ENCODE data around the gene TDRD3. TPM values are rescaled to one million over a fixed set of nuclear protein-coding genes. Genes with fewer than 3 reads are reported as not detected.

Gene TDRD3
- total and polyA plus RNA-seq, 2 experiments from 2014 or later: 13.1 to 13.3 TPM

GRCh38 chr13:60572003-60572798, 175.2 kb downstream of the TDRD3 start (continued):
- TF ChIP-seq ZNF462 (CRISPR knock-in tag; IDR thresholded peaks at IDR 0.05) (peak; percentile 95), STAT1 (IDR thresholded peaks at IDR 0.05; ENCODE audit: unreplicated experiment) (no peak), CTCF (conservative IDR thresholded peaks at IDR 0.05; ENCODE audit: low read depth in 2 of 2) (no peak)

- DNase-seq (ENCODE audit: low spot score) (peak; percentile 54), ATAC-seq (peak; percentile 89)
- Mint-ChIP-seq H3K27ac (peak overlapping the region; percentile 93), H3K9me3 (peaks cover 15% of the 10 kb centered on the region), H3K4me1 (peaks cover 35% of the 10 kb centered on the region), H3K4me3 (no peak overlapping the region), H3K27me3 (ENCODE audit: insufficient read depth, low read depth, poor library complexity) (peaks cover 8% of the 10 kb centered on the region), H3K36me3 (ENCODE audit: low read depth) (peaks cover 29% of the 10 kb centered on the region)
- Histone ChIP-seq H3K4me3 (no peak overlapping the region), H4K20me1 (replicated peaks; ENCODE audit: insufficient read depth) (no peaks in the 10 kb centered on the region), H3K4me2 (no peak overlapping the region), H2AFZ (no peak overlapping the region), H3K9me2 (ENCODE audit: insufficient read depth) (peaks cover 3% of the 10 kb centered on the region; the same call in 1 of the 2 replicates), H3K36me3 (ENCODE audit: insufficient read depth) (no peaks in the 10 kb centered on the region), H3K27me3 (ENCODE audit: insufficient read depth) (no peaks in the 10 kb centered on the region), H3K27ac (ENCODE audit: low read depth) (peak overlapping the region; percentile 56), H3F3A (replicated peaks; ENCODE audit: low read depth) (no peaks in the 10 kb centered on the region), H3K4me1 (ENCODE audit: insufficient read depth) (peaks cover 35% of the 10 kb centered on the region), H3K79me2 (replicated peaks; ENCODE audit: insufficient read depth) (no peaks in the 10 kb centered on the region)
- TF ChIP-seq POLR2AphosphoS5 (IDR thresholded peaks at IDR 0.05; ENCODE audit: low read depth) (no peak), EZH2 (IDR thresholded peaks at IDR 0.05; ENCODE audit: low read depth, unreplicated experiment) (no peak), ETS1 (IDR thresholded peaks at IDR 0.05) (no peak), NANOG (IDR thresholded peaks at IDR 0.05; ENCODE audit: borderline replicate concordance) (no peak), JUNB (IDR thresholded peaks at IDR 0.05; ENCODE audit: unreplicated experiment) (no peak), REST (IDR thresholded peaks at IDR 0.05; ENCODE audit: unreplicated experiment) (no peak)
Measured at GRCh38 chr13:60572855-60573254, 175.8 kb downstream of the TDRD3 start.

Data from GM23338 (cell line).